GM12801 (cell line): ENCODE results near the gene GOLGA2.

Experiments
- CTCF ChIP-seq: IDR thresholded peaks from one replicate; pipeline ENCODE4 v1.5.1; 2011; ENCODE audit warnings: control low read depth; ENCODE audit not compliant: insufficient read length; ENCODE audit errors: extremely low read depth

The GOLGA2 gene

GRCh38 chr9:128224877-128225276 lies 50.9 kb downstream of the GOLGA2 start:
- TF ChIP-seq CTCF = no peak

DNA sequence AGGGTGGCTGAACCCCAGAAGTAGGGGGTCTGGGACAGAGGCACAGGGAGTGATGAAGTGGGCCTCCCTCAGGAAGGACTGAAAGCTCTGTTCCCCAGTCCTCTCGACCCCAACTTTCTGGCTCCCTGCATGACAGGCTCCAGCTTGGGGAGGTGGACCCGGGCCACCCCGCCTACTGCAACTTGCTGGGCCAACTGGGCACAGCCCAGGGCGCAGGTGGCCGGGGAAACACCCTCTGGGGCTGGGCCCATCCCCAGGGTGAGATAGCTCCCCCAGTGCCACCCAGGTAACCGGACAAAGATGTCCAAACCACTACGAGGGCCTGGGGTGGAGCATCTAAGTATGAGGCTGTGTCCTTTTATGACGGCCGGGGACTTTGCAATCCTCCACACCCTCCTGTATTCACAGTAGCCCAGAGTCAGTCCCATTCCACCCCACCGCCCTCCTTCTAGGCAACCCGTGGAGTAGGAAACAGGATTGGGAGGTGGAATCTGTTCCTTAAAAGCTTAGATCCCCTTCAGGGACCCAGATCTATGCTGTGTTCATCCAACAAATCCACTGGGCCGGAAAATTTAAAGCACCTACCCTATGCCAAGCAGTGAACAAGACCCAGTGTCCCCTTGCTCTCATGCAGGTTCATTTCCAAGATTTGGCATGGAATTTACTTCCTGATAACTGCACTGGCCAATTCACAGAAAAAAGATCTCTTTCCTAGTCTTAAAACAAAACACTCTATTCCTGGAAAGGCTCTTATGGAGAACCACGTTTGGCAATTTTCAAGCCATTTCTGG lies 52.7 kb downstream of the GOLGA2 start:
- no peak for TF ChIP-seq CTCF

DNA sequence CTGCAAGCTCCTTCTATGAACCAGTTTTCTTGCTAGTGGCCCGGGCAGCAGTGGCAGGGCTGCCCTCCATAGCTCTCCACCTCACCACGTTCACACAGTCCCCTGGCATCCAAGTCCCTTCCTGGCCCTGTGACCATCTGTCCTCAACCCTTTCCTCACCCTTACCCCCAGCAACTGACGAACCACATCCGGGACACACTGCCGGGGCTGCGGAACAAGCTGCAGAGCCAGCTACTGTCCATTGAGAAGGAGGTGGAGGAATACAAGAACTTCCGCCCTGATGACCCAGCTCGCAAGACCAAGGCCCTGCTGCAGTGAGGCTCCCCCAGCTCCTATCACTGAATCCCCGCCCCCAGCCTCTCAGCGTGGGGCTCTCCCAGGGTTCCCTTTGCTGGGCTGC lies 53.8 kb downstream of the GOLGA2 start:
- no peak for TF ChIP-seq CTCF

DNA sequence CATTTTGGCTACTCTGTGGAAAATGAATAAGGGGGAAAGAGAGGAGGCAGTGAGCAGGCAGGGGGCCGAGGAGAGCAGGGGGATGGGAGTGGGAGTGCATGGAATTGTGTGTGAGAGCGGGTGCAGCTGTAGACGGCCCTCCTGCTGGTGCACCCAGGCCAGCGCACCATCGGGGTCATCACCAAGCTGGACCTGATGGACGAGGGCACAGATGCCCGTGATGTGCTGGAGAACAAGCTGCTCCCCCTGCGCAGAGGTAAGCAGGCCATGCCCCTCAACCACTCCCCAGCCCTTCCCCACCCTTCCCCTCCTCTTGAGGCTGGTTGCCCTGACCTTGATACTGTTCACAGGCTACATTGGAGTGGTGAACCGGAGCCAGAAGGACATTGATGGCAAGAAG lies 56.0 kb downstream of the GOLGA2 start:
- TF ChIP-seq CTCF = no peak

DNA sequence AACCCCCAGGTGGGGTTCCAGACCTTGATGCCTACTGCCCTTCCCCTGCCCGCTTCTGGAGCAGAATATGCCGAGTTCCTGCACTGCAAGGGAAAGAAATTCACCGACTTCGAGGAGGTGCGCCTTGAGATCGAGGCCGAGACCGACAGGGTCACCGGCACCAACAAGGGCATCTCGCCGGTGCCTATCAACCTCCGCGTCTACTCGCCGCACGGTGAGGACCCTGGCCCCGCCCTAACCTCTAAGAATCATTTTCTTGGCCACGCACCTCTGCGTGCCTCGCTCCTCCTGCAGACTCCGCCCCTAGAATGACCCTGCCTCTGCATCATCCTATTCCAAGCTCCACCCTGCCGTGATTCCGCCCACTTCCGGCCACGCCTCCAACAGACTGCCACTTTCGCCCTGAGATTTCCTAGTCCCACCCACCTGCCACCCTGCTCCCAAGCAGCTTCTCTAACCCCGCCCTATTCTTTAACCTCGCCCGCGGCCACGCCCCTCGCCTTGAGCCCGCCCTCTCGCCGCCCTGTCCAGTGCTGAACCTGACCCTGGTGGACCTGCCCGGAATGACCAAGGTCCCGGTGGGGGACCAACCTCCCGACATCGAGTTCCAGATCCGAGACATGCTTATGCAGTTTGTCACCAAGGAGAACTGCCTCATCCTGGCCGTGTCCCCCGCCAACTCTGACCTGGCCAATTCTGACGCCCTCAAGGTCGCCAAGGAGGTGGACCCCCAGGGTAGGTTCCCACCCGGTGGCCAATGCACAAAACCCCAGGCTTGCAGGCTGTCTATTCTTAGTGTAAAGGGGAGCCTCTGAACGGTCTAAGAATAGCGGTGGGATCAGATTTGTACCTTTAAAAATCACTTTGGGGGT lies 57.1 kb downstream of the GOLGA2 start:
- no peak for TF ChIP-seq CTCF

DNA sequence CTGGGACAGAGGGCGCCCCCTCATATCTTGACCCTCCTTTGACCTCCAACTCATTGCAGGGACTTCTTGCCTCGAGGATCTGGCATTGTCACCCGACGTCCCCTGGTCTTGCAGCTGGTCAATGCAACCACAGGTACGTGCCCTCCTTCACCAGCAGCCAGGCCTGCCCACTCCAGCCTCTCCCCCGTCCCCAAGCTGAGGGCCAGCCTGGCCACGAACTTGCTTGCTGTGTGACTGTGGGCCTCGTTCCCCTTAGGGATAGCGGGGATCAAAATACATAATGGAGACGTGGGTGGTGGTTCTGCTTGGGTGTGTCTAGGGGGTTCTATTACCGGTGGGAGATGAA lies 57.7 kb downstream of the GOLGA2 start:
- TF ChIP-seq CTCF = no peak

DNA sequence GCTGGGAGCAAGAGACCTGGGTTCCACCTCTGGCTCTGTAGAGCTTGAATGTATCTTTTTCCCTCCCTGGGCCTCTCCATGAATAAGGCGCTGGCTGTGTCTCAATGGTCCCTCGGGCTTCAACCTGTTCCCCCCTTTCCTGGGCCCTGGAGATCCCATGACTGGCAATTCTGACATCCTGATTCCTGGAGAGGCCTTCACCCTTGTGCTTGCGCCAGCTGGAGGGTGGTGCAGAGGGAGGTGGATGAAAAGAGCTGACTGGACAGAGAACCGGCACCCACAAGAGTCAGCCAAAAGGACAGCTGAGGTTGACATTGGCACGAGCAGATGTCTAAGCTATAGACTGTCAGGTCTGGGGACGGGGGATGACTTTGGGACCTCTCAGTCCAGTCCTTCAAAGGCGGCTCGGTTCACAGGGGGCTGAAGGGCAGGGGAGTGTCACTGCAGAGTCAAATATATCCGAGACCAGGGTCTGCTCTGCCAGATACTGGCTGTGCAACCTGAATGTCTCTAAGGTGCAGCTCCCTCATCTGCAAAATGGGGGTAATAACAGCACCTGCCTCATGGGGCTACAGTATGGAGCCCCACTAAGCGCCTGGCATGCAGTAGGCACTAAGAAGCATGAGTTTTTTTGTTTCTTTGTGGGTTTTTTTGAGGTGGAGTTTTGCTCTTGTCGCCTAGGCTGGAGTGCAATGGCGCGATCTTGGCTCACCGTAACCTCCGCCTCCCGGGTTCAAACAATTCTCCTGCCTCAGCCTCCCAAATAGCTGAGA lies 58.8 kb downstream of the GOLGA2 start:
- TF ChIP-seq CTCF = no peak
